Liver (tissue), 3 donors: ENCODE data around the gene ITGB3.

ENCODE experiments used
- ATF3 ChIP-seq: IDR thresholded peaks from 2 replicates; pipeline ENCODE4 v1.6.1; 2016; ENCODE audit warnings: antibody characterized with exemption
- GABPA ChIP-seq, 2 donors: IDR thresholded peaks in 1 of 2; conservative IDR thresholded peaks in 1 of 2; 2 replicates each; pipeline ENCODE4 v1.6.1; 2016; ENCODE audit warnings: antibody characterized with exemption in 2 of 2, mild to moderate bottlenecking in 1 of 2, moderate library complexity in 1 of 2
- HNF4A ChIP-seq, 2 donors: conservative IDR thresholded peaks; 2 replicates each; pipeline ENCODE4 v1.6.1; 2016; ENCODE audit warnings: antibody characterized with exemption in 2 of 2, mild to moderate bottlenecking in 2 of 2
- HNF4G ChIP-seq: IDR thresholded peaks from 2 replicates; pipeline ENCODE4 v1.6.1; 2016; ENCODE audit warnings: antibody characterized with exemption
- JUND ChIP-seq, 2 donors: IDR thresholded peaks; 2 replicates each; pipeline ENCODE4 v1.6.1; 2016; ENCODE audit warnings: antibody characterized with exemption in 2 of 2
- MAX ChIP-seq: IDR thresholded peaks from 2 replicates; pipeline ENCODE4 v1.6.1; 2016; ENCODE audit warnings: antibody characterized with exemption
- RAD21 ChIP-seq, 2 donors: IDR thresholded peaks; 2 replicates each; pipeline ENCODE4 v1.6.1; 2016; ENCODE audit warnings: antibody characterized with exemption in 2 of 2, mild to moderate bottlenecking in 2 of 2
- RXRA ChIP-seq, 2 donors: IDR thresholded peaks; 2 replicates each; pipeline ENCODE4 v1.6.1; 2017 to 2018; ENCODE audit warnings: antibody characterized with exemption in 2 of 2, mild to moderate bottlenecking in 1 of 2
- SP1 ChIP-seq: IDR thresholded peaks from 2 replicates; pipeline ENCODE4 v1.6.1; 2018; ENCODE audit warnings: antibody characterized with exemption, mild to moderate bottlenecking
- TAF1 ChIP-seq: conservative IDR thresholded peaks from 2 replicates; pipeline ENCODE4 v1.6.1; 2016; ENCODE audit warnings: antibody characterized with exemption, mild to moderate bottlenecking
- YY1 ChIP-seq: IDR thresholded peaks from 2 replicates; pipeline ENCODE4 v1.6.1; 2016; ENCODE audit warnings: antibody characterized with exemption, mild to moderate bottlenecking
- ZBTB33 ChIP-seq: IDR thresholded peaks from 2 replicates; pipeline ENCODE4 v1.6.1; 2016; ENCODE audit warnings: antibody characterized with exemption
- TF ChIP-seq, protein P1 (sequence below): fragments of 150-350 bp; IDR thresholded peaks from 2 replicates; pipeline ENCODE4 v1.5.1; 2017; ENCODE audit warnings: improper control_type of control experiment, low read depth, low read length; ENCODE audit not compliant: missing input control
- TF ChIP-seq, protein P2 (sequence below): IDR thresholded peaks from 2 replicates; pipeline ENCODE4 v1.6.1; 2016; ENCODE audit warnings: antibody characterized with exemption, mild to moderate bottlenecking
- donor health status: healthy.
- donor health status: healthy.

DNA sequence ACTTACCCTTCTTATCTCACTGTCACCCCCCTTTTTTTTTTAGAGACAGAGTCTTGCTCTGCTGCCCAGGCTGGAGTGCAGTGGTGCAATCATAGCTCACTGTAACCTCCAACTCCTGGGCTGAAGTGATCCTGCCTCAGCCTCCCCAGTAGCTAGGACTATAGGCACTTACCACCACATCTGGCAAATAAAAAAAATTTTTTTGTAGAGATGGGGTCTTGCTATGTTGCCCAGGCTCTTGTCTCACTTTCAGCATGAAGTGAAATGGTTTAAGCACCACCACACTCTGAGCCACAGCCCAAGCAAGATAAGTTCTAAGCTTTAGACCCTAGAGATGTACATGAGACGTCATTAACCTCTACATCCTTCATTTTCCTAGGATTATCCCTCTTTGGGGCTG lies 35.7 kb downstream of the ITGB3 start:
- TF ChIP-seq, protein P1, sequence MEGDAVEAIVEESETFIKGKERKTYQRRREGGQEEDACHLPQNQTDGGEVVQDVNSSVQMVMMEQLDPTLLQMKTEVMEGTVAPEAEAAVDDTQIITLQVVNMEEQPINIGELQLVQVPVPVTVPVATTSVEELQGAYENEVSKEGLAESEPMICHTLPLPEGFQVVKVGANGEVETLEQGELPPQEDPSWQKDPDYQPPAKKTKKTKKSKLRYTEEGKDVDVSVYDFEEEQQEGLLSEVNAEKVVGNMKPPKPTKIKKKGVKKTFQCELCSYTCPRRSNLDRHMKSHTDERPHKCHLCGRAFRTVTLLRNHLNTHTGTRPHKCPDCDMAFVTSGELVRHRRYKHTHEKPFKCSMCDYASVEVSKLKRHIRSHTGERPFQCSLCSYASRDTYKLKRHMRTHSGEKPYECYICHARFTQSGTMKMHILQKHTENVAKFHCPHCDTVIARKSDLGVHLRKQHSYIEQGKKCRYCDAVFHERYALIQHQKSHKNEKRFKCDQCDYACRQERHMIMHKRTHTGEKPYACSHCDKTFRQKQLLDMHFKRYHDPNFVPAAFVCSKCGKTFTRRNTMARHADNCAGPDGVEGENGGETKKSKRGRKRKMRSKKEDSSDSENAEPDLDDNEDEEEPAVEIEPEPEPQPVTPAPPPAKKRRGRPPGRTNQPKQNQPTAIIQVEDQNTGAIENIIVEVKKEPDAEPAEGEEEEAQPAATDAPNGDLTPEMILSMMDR: no peak
- no peak for TF ChIP-seq GABPA (IDR thresholded peaks at IDR 0.05 in 1 of 2, conservative IDR thresholded peaks at IDR 0.05 in 1 of 2)
- no peak for TF ChIP-seq MAX
- TF ChIP-seq HNF4A (conservative IDR thresholded peaks at IDR 0.05): no peak
- TF ChIP-seq JUND (IDR thresholded peaks at IDR 0.05): no peak
- TF ChIP-seq RXRA (IDR thresholded peaks at IDR 0.05): no peak
- TF ChIP-seq ZBTB33: no peak
- TF ChIP-seq TAF1: no peak
- TF ChIP-seq RAD21 (IDR thresholded peaks at IDR 0.05): no peak
- no peak for TF ChIP-seq ATF3
- no peak for TF ChIP-seq HNF4G
- TF ChIP-seq YY1: no peak
- no peak for TF ChIP-seq SP1
- TF ChIP-seq, protein P2, sequence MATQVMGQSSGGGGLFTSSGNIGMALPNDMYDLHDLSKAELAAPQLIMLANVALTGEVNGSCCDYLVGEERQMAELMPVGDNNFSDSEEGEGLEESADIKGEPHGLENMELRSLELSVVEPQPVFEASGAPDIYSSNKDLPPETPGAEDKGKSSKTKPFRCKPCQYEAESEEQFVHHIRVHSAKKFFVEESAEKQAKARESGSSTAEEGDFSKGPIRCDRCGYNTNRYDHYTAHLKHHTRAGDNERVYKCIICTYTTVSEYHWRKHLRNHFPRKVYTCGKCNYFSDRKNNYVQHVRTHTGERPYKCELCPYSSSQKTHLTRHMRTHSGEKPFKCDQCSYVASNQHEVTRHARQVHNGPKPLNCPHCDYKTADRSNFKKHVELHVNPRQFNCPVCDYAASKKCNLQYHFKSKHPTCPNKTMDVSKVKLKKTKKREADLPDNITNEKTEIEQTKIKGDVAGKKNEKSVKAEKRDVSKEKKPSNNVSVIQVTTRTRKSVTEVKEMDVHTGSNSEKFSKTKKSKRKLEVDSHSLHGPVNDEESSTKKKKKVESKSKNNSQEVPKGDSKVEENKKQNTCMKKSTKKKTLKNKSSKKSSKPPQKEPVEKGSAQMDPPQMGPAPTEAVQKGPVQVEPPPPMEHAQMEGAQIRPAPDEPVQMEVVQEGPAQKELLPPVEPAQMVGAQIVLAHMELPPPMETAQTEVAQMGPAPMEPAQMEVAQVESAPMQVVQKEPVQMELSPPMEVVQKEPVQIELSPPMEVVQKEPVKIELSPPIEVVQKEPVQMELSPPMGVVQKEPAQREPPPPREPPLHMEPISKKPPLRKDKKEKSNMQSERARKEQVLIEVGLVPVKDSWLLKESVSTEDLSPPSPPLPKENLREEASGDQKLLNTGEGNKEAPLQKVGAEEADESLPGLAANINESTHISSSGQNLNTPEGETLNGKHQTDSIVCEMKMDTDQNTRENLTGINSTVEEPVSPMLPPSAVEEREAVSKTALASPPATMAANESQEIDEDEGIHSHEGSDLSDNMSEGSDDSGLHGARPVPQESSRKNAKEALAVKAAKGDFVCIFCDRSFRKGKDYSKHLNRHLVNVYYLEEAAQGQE: no peak
